HG03066 (cell line): ENCODE measurements around the gene CPEB2.

ENCODE experiments used
- ATAC-seq: cut with Tn5 transposase; IDR thresholded peaks from one replicate; pipeline ENCODE4 v1.9.1; 2021; ENCODE audit warnings: low read depth; ENCODE audit not compliant: unreplicated experiment

CPEB2 gene

DNA sequence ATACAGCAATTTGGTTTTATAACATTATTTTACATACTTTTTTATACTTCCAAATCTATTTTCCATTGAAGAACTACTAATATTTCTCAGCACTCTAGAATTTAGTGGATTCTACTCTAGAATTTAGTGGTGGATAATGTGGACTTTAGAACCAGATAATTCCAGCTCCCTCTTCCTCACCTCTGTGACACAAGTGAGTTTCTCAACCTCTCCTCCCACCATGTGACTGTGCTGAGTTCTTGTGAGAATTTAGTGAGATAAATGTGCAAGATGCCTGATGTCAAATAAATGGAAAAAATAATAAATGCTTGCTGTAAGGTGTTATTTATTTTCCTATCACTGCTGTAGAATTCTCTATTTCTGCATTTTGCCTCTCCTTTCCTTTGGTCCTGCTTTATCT is 107.3 kb downstream of the CPEB2 start:
- ATAC-seq: no peak

DNA sequence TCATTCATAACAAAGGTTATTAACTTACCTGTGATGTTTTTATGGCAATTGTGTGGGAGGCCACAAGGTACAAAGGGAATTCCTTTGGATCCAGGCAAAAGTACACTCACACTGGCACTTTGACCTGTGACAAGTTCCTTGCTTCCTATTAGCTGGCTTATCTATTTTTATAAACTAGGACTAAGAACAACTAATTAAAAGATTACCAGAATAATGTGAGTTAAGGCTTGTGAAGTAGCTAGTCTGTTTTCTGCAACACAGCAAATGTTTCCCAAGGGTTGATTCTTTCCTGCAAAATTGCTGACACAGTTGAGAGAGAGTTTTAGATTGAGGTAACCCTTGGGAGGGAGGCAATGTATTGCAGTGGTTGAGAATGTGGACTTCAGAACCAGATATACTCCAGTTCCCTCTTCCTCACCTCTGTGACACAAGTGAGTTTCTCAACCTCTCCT is 107.9 kb downstream of the CPEB2 start:
- no peak for ATAC-seq

- ATAC-seq: no peak
These were observed 114.3 kb downstream of the CPEB2 start for GRCh38 chr4:15116509-15117079.

DNA sequence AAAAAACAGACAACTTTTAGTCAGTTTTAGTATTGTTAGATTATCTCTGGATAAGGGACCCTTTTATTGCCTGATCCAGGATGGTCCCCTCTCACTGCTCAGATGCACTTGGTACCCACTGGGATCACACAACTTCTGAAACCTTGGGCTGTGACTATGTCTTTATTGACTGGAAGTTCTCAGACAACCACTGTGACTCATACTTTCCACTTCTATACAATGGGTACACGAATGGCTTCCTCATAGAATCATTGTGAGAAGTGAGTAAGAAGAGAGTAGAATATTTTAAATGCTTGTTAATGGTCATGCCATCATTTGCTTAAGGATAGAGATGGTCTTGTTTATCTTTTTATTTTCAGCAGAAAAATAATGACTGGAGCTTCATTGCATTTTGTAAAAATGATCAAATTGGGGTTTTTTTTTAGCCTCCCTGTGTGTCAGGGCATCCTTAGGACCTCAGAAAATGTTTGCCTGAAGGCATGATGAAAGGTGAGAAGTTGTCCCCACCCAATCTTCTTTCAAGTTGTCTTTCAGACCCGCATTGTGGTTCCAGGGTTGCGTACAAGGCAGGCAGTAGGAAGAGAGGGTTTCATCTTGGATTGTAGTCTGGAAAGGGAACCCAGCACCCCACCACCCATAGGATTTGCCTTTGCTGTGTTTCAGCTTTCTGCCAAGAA is 115.1 kb downstream of the CPEB2 start:
- ATAC-seq: no peak

DNA sequence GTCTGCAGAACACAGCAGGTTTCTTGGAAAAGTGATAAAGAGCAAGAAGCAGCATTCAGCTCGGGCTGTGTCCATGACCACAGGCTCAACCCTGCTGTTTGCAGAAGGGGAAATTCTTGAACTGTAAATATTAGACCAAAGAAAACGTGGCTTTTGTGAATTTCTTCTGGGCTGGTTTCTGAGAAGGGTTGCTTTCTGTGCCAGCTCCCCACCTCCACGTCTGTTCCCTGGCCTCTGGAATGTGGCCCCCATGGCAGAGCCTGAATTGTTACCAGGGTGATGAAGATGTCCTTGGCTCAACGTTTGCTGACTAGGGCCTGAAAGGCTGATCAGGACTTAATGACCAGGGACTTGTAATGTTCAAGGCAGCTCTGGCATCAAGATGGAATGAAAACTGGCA is 116.0 kb downstream of the CPEB2 start:
- ATAC-seq: no peak
